Measurements from ENCODE around the gene ADAMTS8.
"Not testable (repeated sequence)": the region's sequence is repeated elsewhere in the genome, so short reads cannot be mapped to it uniquely, and the experiment has no call there.

The ADAMTS8 gene

DNA sequence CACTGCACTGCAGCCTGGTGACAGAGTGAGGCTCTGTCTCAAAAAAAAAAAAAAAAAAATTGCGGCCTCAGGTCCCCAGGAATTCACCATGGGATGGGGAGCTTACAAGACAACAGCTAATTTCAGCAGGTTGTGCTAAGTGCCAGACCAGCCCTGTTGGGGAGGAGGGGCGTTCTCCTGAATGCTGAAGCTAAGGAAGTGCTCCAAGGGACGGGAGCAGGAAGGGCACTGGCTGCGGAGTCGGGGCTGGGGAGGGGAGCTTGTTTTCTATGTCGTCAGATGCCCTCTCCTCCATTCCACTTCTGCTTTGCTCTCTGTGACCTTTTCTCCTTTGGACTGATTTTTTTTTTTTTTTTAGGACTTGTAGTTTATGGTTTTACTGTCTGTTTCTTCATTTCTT is 24.5 kb upstream of the ADAMTS8 start:
- H3K9me3 Mint-ChIP-seq = no peaks in the 10 kb centered on the region
- no peaks in the 10 kb centered on the region for H3K36me3 Mint-ChIP-seq (ENCODE audit: low read depth)

DNA sequence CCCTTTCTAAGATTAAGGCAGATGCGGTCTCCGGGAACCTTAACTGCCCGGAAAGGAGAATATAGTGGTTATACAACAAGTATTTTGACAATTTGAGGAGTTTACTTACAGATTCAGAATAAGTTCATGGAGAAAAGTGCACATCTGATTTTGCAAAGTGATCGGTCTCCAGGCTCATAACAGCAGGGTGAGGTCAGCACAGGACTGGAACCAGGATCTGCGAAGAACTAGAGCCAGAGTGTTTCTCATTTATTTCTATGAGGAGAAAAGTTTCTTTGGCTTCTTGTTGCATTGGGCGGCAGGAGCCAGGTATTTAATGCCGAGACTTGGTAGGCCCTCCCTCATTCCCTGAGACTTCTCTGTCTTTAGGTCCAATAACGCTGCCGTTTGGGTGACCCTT is 23.8 kb upstream of the ADAMTS8 start:
- H3K27me3 Mint-ChIP-seq = peaks cover 53% of the 10 kb centered on the region
- DNase-seq = no peak
- no peaks in the 10 kb centered on the region for H3K9me3 Mint-ChIP-seq
- H3K27ac Mint-ChIP-seq = no peak overlapping the region
- H3K4me3 Mint-ChIP-seq = no peak overlapping the region
- H3K4me1 Mint-ChIP-seq (ENCODE audit: low read depth) = peaks cover 12% of the 10 kb centered on the region
- no peaks in the 10 kb centered on the region for H3K36me3 Mint-ChIP-seq (ENCODE audit: low read depth)

More for the DNA sequence above, 24.5 kb upstream of the ADAMTS8 start:
- Mint-ChIP-seq H3K4me1 (ENCODE audit: low read depth) (peaks cover 12% of the 10 kb centered on the region), H3K27me3 (peaks cover 47% of the 10 kb centered on the region), H3K4me3 (no peak overlapping the region), H3K27ac (no peak overlapping the region)
- no peak for DNase-seq

DNA sequence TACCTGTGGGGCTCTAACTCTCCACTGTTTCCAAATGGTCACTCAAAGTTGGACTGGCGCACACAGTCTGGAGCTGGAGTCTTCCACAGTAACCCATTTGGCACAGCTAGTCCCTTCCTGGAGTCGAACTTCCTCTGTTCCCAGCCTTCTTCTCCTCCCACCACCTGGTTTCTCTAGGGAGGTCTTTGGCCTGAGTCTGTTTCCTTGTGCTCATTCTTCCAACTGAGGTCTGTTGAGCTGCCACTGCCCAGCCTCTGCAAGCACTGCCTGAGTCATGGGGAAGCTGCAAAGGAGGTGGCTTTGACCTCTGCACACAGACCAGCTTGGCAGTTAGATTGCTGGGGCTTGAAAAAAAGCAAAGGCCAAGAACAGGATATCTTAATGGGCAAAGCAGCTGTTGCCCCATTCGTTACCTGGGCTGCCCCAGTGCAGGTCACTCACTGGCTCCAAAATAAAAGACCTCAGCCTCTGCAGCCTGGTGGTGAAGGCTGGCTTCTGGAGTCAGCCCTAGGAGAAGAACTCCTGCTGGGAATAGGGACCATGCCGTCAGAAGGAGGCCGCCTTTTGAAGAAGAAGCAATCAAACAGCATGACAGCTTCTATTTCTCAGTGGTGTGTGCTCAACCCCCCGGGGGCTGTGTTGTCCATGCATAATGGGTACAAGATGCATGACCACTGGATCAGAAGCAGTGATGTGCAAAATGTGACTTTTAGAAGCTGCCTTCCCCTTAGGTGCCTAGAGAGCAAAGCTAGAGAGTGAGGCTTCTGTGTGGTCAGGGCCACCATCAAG is 23.0 kb upstream of the ADAMTS8 start:
- DNase-seq = no peak
- Mint-ChIP-seq H3K9me3 (no peaks in the 10 kb centered on the region), H3K27me3 (peaks cover 59% of the 10 kb centered on the region), H3K27ac (no peak overlapping the region), H3K36me3 (ENCODE audit: low read depth) (no peaks in the 10 kb centered on the region), H3K4me1 (ENCODE audit: low read depth) (peaks cover 12% of the 10 kb centered on the region), H3K4me3 (no peak overlapping the region)

DNA sequence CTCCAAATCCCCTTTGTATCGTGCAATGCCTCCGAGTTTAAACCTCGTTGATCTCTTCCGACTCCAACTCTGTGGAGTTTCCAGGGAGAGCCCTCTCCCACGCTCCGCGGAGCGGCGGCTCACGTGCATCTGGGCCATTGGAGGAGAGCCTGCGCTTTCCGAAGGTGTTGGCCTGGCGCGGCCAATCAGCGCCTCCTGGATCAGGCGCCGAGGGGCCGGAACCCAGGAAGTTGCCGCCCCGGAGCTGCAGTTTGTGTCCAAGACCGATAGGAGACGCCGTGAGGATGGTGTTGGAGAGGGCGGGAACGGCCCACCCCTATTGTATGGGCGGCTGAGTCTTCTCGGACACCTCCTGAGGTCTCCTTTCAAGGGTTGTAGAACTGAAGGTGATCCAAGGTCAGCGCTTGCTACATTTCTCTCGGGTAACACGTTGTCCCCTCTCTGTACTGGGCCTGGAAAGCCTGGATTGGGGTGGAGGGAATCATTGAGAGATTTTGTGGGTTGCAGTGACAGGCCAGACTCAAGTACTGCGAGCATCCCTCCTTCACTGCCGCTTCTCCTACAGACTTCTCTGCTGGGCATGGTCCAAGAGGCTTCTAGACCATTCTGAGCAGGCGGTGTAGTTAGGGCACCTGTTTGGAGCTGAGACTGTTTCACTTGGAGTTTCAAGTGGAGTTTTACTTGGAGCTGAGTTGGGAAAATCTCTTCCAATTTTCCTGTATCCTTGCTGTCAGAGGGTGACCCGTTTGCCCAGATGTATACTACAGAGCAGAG is 21.8 kb upstream of the ADAMTS8 start:
- Mint-ChIP-seq H3K27me3 (peaks cover 62% of the 10 kb centered on the region), H3K4me3 (no peak overlapping the region)

DNA sequence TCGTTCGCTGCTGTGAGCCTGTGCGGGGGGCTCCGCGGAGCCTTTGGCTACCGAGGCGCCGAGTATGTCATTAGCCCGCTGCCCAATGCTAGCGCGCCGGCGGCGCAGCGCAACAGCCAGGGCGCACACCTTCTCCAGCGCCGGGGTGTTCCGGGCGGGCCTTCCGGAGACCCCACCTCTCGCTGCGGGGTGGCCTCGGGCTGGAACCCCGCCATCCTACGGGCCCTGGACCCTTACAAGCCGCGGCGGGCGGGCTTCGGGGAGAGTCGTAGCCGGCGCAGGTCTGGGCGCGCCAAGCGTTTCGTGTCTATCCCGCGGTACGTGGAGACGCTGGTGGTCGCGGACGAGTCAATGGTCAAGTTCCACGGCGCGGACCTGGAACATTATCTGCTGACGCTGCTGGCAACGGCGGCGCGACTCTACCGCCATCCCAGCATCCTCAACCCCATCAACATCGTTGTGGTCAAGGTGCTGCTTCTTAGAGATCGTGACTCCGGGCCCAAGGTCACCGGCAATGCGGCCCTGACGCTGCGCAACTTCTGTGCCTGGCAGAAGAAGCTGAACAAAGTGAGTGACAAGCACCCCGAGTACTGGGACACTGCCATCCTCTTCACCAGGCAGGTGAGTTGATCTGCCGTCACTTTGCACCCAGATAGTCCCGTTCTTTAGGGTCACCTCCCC is 21.0 kb upstream of the ADAMTS8 start:
- Mint-ChIP-seq H3K27ac (no peak overlapping the region), H3K9me3 (no peaks in the 10 kb centered on the region), H3K4me1 (ENCODE audit: low read depth) (peaks cover 12% of the 10 kb centered on the region), H3K27me3 (peaks cover 55% of the 10 kb centered on the region), H3K36me3 (ENCODE audit: low read depth) (no peaks in the 10 kb centered on the region), H3K4me3 (peak overlapping the region; percentile 46)
- no peak for DNase-seq

More for the DNA sequence above, 21.8 kb upstream of the ADAMTS8 start:
- no peaks in the 10 kb centered on the region for H3K36me3 Mint-ChIP-seq (ENCODE audit: low read depth)
- no peaks in the 10 kb centered on the region for H3K9me3 Mint-ChIP-seq
- no peak for DNase-seq
- no peak overlapping the region for H3K27ac Mint-ChIP-seq
- H3K4me1 Mint-ChIP-seq (ENCODE audit: low read depth) = peaks cover 12% of the 10 kb centered on the region

DNA sequence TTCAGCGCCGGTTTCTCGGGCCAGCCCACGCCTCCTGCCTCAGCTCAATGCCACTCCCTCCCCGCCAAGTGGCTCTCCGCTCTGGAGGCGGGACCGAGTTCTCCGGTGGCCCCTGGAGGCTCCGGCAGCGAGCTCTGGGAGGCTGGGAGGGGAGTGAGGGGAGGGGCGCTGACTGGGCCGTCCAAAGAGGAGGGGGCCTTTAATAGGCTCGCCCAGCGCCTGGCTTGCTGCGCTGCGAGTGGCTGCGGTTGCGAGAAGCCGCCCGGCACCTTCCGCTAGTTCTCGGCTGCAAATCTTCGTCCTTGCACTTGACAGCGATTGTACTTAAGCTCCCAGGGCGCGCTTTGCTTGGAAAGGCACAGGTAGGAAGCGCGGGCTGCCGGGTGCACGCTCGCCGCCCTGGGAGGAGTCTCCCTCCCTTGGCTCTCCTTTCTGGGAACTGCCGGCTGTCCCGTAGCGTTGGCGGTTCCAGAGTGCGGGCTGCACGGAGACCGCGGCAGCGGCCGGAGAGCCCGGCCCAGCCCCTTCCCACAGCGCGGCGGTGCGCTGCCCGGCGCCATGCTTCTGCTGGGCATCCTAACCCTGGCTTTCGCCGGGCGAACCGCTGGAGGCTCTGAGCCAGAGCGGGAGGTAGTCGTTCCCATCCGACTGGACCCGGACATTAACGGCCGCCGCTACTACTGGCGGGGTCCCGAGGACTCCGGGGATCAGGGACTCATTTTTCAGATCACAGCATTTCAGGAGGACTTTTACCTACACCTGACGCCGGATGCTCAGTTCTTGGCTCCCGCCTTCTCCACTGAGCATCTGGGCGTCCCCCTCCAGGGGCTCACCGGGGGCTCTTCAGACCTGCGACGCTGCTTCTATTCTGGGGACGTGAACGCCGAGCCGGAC is 20.3 kb upstream of the ADAMTS8 start, which contains the start of gene ADAMTS15:
Gene ADAMTS15, plus strand, starts transcription at position 230 of the 894 bp plus-strand sequence. Its CDS starts 329 bp downstream, at position 559.
- Mint-ChIP-seq H3K9me3 (no peaks in the 10 kb centered on the region), H3K36me3 (ENCODE audit: low read depth) (no peaks in the 10 kb centered on the region), H3K27ac (no peak within 1 kb of the TSS), H3K27me3 (peaks cover 51% of the 10 kb centered on the region), H3K4me3 (peak within 1 kb of the TSS; percentile 60), H3K4me1 (ENCODE audit: low read depth) (peaks cover 12% of the 10 kb centered on the region)
- DNase-seq = peak; percentile 42

DNA sequence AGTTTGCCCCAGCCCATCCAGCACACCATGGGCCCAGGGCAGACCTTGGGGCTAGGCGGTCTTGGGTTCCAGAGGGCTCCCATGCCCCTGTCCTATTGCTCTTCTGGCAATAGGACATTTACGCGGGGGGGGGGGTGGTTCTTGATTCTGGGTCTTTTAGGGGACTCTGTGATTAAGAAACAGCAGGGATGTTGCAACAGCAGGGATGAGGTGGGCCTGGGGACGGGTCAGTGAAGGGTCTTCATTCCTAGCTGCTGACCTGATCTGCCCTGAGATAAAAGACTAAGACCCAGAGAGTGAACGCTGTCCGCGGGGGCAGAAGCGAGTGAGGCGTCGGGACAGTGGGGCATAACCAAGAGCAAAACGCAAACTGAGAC is 19.6 kb upstream of the ADAMTS8 start:
- Mint-ChIP-seq H3K27ac (no peak overlapping the region), H3K4me1 (ENCODE audit: low read depth) (peaks cover 12% of the 10 kb centered on the region), H3K36me3 (ENCODE audit: low read depth) (no peaks in the 10 kb centered on the region), H3K27me3 (peaks cover 51% of the 10 kb centered on the region), H3K9me3 (no peaks in the 10 kb centered on the region), H3K4me3 (peak overlapping the region; percentile 53)
- no peak for DNase-seq

DNA sequence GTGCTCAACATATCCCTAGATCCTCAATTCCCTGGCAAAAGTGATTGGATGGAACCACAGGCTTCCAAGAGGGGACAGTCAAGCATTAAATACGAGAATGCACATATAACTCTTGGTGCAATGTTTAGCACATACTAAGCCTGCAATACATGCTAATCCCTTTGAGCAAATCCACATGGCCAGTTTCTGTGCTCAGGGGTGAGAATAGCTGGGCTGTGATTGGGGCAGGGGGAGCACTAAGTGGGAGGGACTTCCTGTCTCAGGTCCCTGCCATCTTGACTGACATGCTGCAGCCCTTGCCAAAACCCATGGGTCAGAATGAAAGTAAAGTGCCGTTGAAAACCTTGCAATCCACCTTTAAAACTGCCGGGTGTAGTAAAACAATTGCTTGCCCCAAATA is 17.4 kb upstream of the ADAMTS8 start:
- H3K27me3 Mint-ChIP-seq = peaks cover 41% of the 10 kb centered on the region
- no peak overlapping the region for H3K4me3 Mint-ChIP-seq
- no peaks in the 10 kb centered on the region for H3K9me3 Mint-ChIP-seq
- peaks cover 12% of the 10 kb centered on the region for H3K4me1 Mint-ChIP-seq (ENCODE audit: low read depth)
- no peak for DNase-seq
- no peak overlapping the region for H3K27ac Mint-ChIP-seq
- H3K36me3 Mint-ChIP-seq (ENCODE audit: low read depth) = no peaks in the 10 kb centered on the region

DNA sequence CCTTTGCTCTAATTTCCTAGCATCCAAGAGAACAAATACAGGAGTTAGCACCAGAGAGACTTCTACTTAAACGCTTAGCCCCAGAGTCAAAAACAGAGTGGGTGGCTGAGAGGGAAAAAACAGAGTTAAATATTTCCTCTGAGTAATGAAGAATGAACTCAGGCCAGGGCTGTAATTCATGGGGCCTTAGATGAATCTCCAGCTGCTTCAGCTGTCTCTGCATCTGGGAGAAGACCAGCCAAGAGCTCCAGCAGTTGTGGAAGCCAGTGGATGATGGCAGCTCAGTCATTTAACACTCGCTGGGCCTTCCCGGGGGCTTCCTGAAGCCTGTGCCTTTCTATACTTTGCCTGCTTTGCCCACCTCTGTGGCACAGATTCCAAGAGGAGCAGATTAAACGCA is 14.3 kb upstream of the ADAMTS8 start:
- Mint-ChIP-seq H3K27ac (no peak overlapping the region), H3K9me3 (no peaks in the 10 kb centered on the region), H3K27me3 (peaks cover 14% of the 10 kb centered on the region), H3K36me3 (ENCODE audit: low read depth) (no peaks in the 10 kb centered on the region), H3K4me1 (ENCODE audit: low read depth) (peaks cover 11% of the 10 kb centered on the region), H3K4me3 (no peak overlapping the region)
- no peak for DNase-seq

DNA sequence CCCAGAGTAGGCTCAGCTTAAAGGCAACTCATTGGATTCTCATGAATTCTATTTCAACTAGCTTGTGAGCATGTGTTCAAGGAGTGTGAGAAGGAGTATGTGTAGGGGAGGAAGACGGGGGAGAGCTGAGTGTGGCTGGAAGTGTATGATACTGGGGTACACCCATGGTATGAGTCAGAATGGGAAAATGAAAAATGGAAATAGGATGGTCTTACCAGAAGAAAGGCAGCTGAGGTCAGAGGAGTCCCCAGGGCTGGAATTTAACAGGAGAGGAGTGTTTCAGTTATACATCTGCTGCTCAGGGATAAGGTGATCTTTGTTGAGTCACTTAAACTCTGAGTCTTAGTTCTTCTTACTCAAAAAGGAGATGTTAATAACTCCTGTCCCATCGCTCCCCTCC is 13.3 kb upstream of the ADAMTS8 start:
- H3K4me3 Mint-ChIP-seq = no peak overlapping the region
- H3K4me1 Mint-ChIP-seq (ENCODE audit: low read depth) = peaks cover 11% of the 10 kb centered on the region
- H3K9me3 Mint-ChIP-seq = no peaks in the 10 kb centered on the region
- H3K27ac Mint-ChIP-seq = no peak overlapping the region
- H3K36me3 Mint-ChIP-seq (ENCODE audit: low read depth) = no peaks in the 10 kb centered on the region
- peaks cover 8% of the 10 kb centered on the region for H3K27me3 Mint-ChIP-seq
- DNase-seq = no peak

DNA sequence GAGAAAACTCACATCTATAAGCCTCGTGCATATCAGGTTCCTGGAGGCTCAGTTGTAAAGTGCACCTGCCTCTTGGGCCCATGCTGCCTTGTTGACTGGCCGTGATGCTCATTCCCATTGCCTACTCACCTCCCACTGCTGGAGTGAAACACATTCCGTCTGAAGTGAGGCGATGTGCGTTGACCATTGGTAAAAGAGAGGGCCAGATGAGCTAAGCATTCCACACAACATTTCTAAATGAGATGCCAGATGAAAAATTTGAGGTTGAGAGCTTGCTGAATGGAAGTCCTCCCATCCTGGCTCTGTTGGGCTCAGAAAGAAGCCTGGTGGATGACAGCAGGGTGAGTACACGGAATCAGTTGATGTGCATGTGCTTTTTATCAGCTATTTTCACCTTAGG is 11.5 kb upstream of the ADAMTS8 start:
- Mint-ChIP-seq H3K4me3 (no peak overlapping the region), H3K9me3 (no peaks in the 10 kb centered on the region), H3K4me1 (ENCODE audit: low read depth) (peaks cover 11% of the 10 kb centered on the region), H3K27ac (no peak overlapping the region), H3K36me3 (ENCODE audit: low read depth) (no peaks in the 10 kb centered on the region), H3K27me3 (no peaks in the 10 kb centered on the region)
- DNase-seq = no peak

DNA sequence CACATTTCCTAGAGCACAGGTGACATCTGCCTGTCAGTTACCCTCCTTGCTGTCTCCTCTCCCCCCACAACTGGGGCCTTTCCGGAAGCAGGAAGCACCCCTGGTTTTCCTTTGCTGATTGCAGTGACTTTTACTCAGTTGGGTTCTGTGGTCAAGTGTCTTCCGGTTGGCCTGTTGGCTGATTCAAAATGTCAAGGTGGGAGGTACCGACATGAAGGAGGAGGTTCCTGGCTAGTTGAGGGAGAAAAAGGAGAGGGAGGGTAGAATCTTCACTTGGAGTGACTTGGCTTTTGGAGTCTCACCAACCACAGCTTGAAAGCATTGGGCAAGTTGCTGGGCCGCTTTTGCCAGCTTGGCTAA is 10.7 kb upstream of the ADAMTS8 start:
- H3K4me1 Mint-ChIP-seq (ENCODE audit: low read depth) = peaks cover 11% of the 10 kb centered on the region
- no peaks in the 10 kb centered on the region for H3K9me3 Mint-ChIP-seq
- H3K27ac Mint-ChIP-seq = no peak overlapping the region
- DNase-seq = no peak
- H3K27me3 Mint-ChIP-seq = no peaks in the 10 kb centered on the region
- H3K36me3 Mint-ChIP-seq (ENCODE audit: low read depth) = no peaks in the 10 kb centered on the region
- no peak overlapping the region for H3K4me3 Mint-ChIP-seq

DNA sequence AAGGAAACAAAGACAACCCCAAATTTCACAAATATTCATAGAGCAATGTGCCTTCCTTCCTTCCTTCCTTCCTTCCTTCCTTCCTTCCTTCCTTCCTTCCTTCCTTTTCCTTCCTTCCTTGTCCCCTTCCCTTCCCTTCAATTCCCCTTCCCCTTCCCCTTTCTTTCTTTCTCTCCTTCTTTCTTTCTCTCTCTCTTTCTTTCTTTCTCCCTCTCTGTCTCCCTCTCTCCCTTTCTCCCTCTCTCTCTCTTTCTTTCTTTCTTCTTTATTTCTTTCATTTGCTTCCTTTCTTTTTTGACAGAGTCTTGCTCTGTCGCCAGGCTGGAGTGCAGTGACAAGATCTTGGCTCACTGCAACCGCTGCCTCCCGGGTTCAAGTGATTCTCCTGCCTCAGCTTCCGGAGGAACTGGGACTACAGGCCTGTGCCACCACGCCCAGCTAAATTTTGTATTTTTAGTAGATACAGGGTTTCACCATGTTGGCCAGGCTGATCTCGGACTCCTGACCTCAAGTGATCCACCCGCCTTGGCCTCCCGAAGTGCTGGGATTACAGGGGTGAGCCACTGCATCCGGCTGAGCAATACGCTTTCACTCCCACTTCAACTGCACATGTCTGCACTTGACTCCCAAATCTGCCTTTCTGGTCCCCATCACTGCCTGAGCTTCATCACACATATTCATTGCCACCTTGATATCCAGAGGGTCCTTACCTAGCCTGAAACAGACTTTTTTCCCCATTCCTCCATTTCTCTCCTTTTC is 10.2 kb upstream of the ADAMTS8 start:
- peaks cover 11% of the 10 kb centered on the region for H3K4me1 Mint-ChIP-seq (ENCODE audit: low read depth)
- not testable (repeated sequence) for H3K27ac Mint-ChIP-seq; H3K27me3 Mint-ChIP-seq; H3K4me3 Mint-ChIP-seq; H3K9me3 Mint-ChIP-seq; DNase-seq; H3K36me3 Mint-ChIP-seq (ENCODE audit: low read depth)

Data from activated T-cell treated with anti-CD3 and anti-CD28 coated beads, Interleukin-2, amount 50 U/mL, for 24 hours (primary cell).